ENCODE results near the gene JAGN1.
"Not testable (repeated sequence)": the region's sequence is repeated elsewhere in the genome, so short reads cannot be mapped to it uniquely, and the experiment has no call there.

The JAGN1 gene

GRCh38 chr3:9878700-9879099 lies 11.7 kb upstream of the JAGN1 start:
- Mint-ChIP-seq H3K27ac (no peak overlapping the region), H3K4me3 (no peak overlapping the region), H3K36me3 (no peaks in the 10 kb centered on the region), H3K4me1 (no peaks in the 10 kb centered on the region), H3K27me3 (peaks cover 12 to 14% of the 10 kb centered on the region in 2 donors), H3K9me3 (no peaks in the 10 kb centered on the region)
- ATAC-seq (replicated peaks) (no peak), DNase-seq (no peak)

- DNase-seq (no peak), ATAC-seq (replicated peaks) (no peak)
- Mint-ChIP-seq H3K4me1 (no peaks in the 10 kb centered on the region), H3K27me3 (peaks cover 12 to 14% of the 10 kb centered on the region in 2 donors), H3K36me3 (no peaks in the 10 kb centered on the region), H3K27ac (no peak within 1 kb of the TSS), H3K9me3 (no peaks in the 10 kb centered on the region), H3K4me3 (no peak within 1 kb of the TSS)
These were observed 10.4 kb upstream of the JAGN1 start, which contains the start of gene CIDEC for GRCh38 chr3:9879830-9880549. TSS of gene CIDEC (minus strand) at chr3:9880253. CDS start at chr3:9878486, 1,767 bp downstream.

DNA sequence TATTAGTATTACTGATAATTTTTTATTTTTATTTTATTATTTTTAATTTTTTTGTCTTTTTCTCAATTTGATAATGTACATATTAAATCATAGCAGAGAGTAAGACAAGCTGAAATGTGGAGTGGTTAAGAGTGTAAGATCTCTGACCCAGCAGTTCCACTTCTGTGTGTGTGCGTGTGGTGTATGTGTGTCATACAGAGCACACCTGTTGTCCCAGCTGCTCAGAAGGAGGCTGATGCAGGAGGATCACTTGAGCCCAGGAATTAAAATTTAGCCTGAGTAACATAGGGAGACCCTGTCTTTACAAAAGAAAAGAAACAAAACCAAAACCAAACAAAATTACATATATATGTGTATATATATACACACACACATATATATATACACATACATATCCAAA lies 9.0 kb upstream of the JAGN1 start:
- H3K27ac Mint-ChIP-seq = no peak overlapping the region
- no peaks in the 10 kb centered on the region for H3K4me1 Mint-ChIP-seq
- no peak for DNase-seq
- H3K27me3 Mint-ChIP-seq = peaks cover 9 to 14% of the 10 kb centered on the region in 2 donors
- H3K4me3 Mint-ChIP-seq = no peak overlapping the region
- no peak for ATAC-seq (replicated peaks)
- no peaks in the 10 kb centered on the region for H3K36me3 Mint-ChIP-seq
- H3K9me3 Mint-ChIP-seq = no peaks in the 10 kb centered on the region

DNA sequence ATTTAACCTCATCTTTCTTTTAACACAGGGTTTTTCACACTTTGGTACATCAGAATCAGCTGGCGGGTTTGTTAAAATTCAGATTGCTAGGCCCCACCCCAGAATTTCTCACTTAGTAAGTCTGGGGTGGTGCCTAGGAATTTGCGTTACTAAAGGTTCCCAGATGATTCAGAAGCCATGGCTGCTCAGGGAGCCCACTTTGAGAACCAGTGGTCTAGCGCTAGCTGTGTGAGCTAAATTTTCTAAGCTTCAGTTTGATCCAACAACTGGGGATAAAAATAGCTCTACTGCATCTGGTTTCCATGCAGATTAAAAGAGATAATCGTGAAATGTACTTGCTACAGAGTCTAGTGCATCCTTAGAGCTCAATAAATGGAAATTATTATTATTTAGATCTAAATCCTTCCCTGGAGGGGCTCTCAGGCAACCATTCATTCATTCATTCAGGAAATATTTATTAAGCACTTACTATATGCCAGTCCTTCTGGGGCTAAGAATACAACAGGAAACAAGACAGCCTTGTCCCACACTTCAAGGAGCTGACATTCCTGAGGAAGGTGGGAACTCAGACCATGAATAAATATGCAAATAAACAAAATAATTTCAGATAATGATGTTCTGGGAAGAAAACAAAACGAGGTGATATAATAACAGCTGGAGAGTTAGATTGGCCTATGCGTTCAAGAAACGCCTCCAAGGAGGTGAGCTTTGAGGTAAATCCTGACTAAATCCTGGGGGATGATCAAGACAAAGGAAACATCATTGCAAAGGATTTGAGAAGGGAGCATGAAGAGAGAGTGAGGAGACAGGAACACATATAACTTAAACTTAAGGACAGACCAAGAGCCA lies 6.5 kb upstream of the JAGN1 start:
- no peak for DNase-seq
- Mint-ChIP-seq H3K9me3 (no peaks in the 10 kb centered on the region), H3K36me3 (no peaks in the 10 kb centered on the region), H3K27ac (no peak overlapping the region), H3K4me1 (no peaks in the 10 kb centered on the region), H3K27me3 (peaks cover 4 to 6% of the 10 kb centered on the region in 2 donors), H3K4me3 (no peak overlapping the region)
- no peak for ATAC-seq (replicated peaks)

- peaks cover 2% of the 10 kb centered on the region in 2 donors for H3K4me1 Mint-ChIP-seq
- no peaks in the 10 kb centered on the region for H3K36me3 Mint-ChIP-seq
- peaks cover 3% of the 10 kb centered on the region in 2 donors for H3K27me3 Mint-ChIP-seq
- H3K27ac Mint-ChIP-seq = no peak overlapping the region
- no peaks in the 10 kb centered on the region for H3K9me3 Mint-ChIP-seq
- DNase-seq (no peak), ATAC-seq (replicated peaks) (no peak)
- no peak overlapping the region for H3K4me3 Mint-ChIP-seq
These were observed 5.8 kb upstream of the JAGN1 start for GRCh38 chr3:9884555-9885165.

DNA sequence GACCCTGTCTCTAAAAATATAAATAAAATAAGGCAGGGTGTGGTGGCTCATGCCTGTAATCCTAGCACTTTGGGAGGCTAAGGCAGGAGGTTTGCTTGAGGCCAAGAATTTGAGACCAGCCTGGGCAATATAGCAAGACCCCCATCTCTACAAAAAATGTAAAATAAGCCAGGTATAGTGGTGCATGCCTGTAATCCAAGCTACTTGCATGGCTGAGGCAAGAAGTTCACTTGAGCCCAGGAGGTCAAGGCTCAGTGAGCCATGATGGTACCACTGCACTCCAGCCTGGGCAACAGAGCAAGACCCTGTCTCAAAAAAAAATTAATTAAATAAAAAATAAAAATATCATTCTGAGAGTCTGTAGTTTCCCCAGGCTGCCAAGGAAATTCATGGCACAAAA lies 4.1 kb upstream of the JAGN1 start:
- H3K36me3 Mint-ChIP-seq = peaks cover 2 to 3% of the 10 kb centered on the region in 2 donors
- no peak overlapping the region for H3K27ac Mint-ChIP-seq
- H3K27me3 Mint-ChIP-seq = no peaks in the 10 kb centered on the region
- no peak overlapping the region for H3K4me3 Mint-ChIP-seq
- no peak for DNase-seq
- H3K9me3 Mint-ChIP-seq = no peaks in the 10 kb centered on the region
- peaks cover 5 to 9% of the 10 kb centered on the region in 2 donors for H3K4me1 Mint-ChIP-seq
- ATAC-seq (replicated peaks) = no peak

GRCh38 chr3:9887480-9887879 lies 2.9 kb upstream of the JAGN1 start:
- ATAC-seq (replicated peaks) = no peak
- H3K27ac Mint-ChIP-seq = no peak overlapping the region
- H3K4me1 Mint-ChIP-seq = peaks cover 10 to 14% of the 10 kb centered on the region in 2 donors
- peaks cover 2 to 3% of the 10 kb centered on the region in 2 donors for H3K9me3 Mint-ChIP-seq
- peaks cover 8 to 12% of the 10 kb centered on the region in 2 donors for H3K36me3 Mint-ChIP-seq
- no peaks in the 10 kb centered on the region for H3K27me3 Mint-ChIP-seq
- H3K4me3 Mint-ChIP-seq = no peak overlapping the region
- DNase-seq = no peak

DNA sequence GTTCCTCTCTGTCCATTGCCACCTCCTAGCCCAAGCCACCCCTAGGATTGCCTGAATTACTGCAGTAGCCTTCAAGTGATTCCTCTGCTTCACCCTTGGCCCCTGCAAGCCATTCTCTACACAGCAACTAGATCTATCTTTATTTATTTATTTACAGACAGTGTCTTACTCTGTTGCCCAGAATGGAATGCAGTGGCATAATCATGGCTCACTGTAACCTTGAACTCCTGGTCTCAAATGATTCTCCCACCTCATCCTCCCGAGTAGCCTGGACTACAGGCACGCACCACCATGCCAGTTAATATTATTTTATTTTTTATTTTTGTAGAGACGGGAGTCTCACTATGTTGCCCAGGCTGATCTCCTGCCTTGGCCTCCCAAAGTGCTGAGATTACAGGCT lies 1.9 kb upstream of the JAGN1 start:
- Mint-ChIP-seq H3K9me3 (peaks cover 2 to 3% of the 10 kb centered on the region in 2 donors), H3K27me3 (no peaks in the 10 kb centered on the region), H3K4me1 (peaks cover 18 to 25% of the 10 kb centered on the region in 2 donors), H3K36me3 (peaks cover 16 to 21% of the 10 kb centered on the region in 2 donors), H3K27ac (no peak overlapping the region), H3K4me3 (no peak overlapping the region)
- ATAC-seq (replicated peaks) (no peak), DNase-seq (no peak)

- no peak for ATAC-seq (replicated peaks)
- peaks cover 2 to 3% of the 10 kb centered on the region in 2 donors for H3K9me3 Mint-ChIP-seq
- peaks cover 24 to 28% of the 10 kb centered on the region in 2 donors for H3K36me3 Mint-ChIP-seq
These were observed 1.0 kb upstream of the JAGN1 start for GRCh38 chr3:9889405-9889804.

GRCh38 chr3:9891072-9891622 lies 737 bp downstream of the JAGN1 start:
- peak overlapping the region; percentile 98 to 99 for H3K4me3 Mint-ChIP-seq
- no peak for DNase-seq
- H3K4me1 Mint-ChIP-seq = peaks cover 33 to 45% of the 10 kb centered on the region in 2 donors
- H3K27ac Mint-ChIP-seq = peak overlapping the region; percentile 100
- peaks cover 5 to 7% of the 10 kb centered on the region in 2 donors for H3K9me3 Mint-ChIP-seq
- H3K27me3 Mint-ChIP-seq = no peaks in the 10 kb centered on the region
- H3K36me3 Mint-ChIP-seq = peaks cover 34 to 37% of the 10 kb centered on the region in 2 donors
- no peak for ATAC-seq (replicated peaks)

More at GRCh38 chr3:9889405-9889804, 1.0 kb upstream of the JAGN1 start:
- Mint-ChIP-seq H3K4me1 (peaks cover 26 to 32% of the 10 kb centered on the region in 2 donors), H3K4me3 (no peak overlapping the region), H3K27ac (no peak overlapping the region), H3K27me3 (no peaks in the 10 kb centered on the region)
- DNase-seq = no peak

DNA sequence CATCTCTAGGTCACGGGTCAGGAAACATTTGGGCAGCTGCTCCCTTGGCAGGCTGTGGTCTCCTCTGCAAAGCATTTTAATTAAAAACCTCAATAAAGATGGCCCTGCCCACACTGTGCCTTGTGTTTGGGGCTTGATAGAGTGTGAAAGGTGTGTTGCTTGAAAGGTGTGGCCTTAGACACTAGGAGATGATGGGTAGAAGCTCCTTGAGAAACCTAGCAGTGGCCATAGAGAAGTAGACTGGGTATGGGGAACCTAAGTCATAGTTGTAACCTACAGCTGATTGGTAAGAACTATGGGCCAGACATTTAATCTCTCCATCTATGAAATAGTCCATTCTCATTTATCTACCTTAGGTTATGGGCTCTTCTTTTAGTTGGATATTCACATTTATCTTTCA lies 3.3 kb downstream of the JAGN1 start:
- H3K36me3 Mint-ChIP-seq = peaks cover 38 to 42% of the 10 kb centered on the region in 2 donors
- no peak overlapping the region for H3K4me3 Mint-ChIP-seq
- peaks cover 44 to 59% of the 10 kb centered on the region in 2 donors for H3K4me1 Mint-ChIP-seq

GRCh38 chr3:9895715-9896114 lies 5.3 kb downstream of the JAGN1 start:
- H3K9me3 Mint-ChIP-seq; ATAC-seq (replicated peaks); DNase-seq; H3K4me3 Mint-ChIP-seq; H3K27me3 Mint-ChIP-seq; H3K27ac Mint-ChIP-seq: not testable (repeated sequence)
- peaks cover 36 to 42% of the 10 kb centered on the region in 2 donors for H3K36me3 Mint-ChIP-seq
- peaks cover 41 to 56% of the 10 kb centered on the region in 2 donors for H3K4me1 Mint-ChIP-seq

More for the DNA sequence above, 3.3 kb downstream of the JAGN1 start:
- DNase-seq = no peak
- Mint-ChIP-seq H3K27ac (peak overlapping the region; percentile 76), H3K27me3 (no peaks in the 10 kb centered on the region), H3K9me3 (peaks cover 5 to 7% of the 10 kb centered on the region in 2 donors)
- no peak for ATAC-seq (replicated peaks)

GRCh38 chr3:9896755-9897407 lies 6.5 kb downstream of the JAGN1 start:
- not testable (repeated sequence) for H3K27ac Mint-ChIP-seq; H3K9me3 Mint-ChIP-seq; H3K27me3 Mint-ChIP-seq; ATAC-seq (replicated peaks); H3K4me3 Mint-ChIP-seq; DNase-seq
- Mint-ChIP-seq H3K36me3 (peaks cover 36% of the 10 kb centered on the region in 2 donors), H3K4me1 (peaks cover 37 to 56% of the 10 kb centered on the region in 2 donors)

All from stimulated activated naive B cell treated with anti-CD40 and anti-IgM and Interleukin-4, amounts not matched to agents 10 μg/mL and 1 μg/mL and 100 μg/mL, for 72 hours (primary cell).